ENCODE results near the gene LPAR1.

DNA sequence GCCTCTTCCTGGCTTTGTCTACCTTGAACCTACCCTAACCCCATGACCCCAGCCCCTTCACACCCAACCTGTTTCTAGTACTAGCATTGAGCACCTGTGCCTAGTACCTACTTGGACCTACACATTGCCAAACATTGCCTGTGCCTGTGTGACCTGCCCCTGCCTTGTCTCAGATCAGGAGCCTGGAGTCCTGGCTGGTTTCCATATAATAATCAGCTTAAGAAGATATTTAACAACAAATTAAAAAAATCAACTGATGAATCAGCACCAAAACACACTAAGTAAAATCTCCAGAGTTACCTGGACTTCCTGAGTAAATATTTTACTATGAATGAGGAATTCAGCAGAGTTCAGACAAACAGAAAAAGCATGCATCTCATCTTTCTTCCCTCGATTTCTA, 17.7 kb downstream of the LPAR1 start:
- TF ChIP-seq, protein P1, sequence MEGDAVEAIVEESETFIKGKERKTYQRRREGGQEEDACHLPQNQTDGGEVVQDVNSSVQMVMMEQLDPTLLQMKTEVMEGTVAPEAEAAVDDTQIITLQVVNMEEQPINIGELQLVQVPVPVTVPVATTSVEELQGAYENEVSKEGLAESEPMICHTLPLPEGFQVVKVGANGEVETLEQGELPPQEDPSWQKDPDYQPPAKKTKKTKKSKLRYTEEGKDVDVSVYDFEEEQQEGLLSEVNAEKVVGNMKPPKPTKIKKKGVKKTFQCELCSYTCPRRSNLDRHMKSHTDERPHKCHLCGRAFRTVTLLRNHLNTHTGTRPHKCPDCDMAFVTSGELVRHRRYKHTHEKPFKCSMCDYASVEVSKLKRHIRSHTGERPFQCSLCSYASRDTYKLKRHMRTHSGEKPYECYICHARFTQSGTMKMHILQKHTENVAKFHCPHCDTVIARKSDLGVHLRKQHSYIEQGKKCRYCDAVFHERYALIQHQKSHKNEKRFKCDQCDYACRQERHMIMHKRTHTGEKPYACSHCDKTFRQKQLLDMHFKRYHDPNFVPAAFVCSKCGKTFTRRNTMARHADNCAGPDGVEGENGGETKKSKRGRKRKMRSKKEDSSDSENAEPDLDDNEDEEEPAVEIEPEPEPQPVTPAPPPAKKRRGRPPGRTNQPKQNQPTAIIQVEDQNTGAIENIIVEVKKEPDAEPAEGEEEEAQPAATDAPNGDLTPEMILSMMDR (IDR thresholded peaks at IDR 0.05; ENCODE audit: insufficient read depth, low read depth, low read length) = no peak
- no peak for TF ChIP-seq EZH2 (IDR thresholded peaks at IDR 0.05; ENCODE audit: insufficient read depth, low read length)

Data from astrocyte (in vitro differentiated cells and primary cell).